Stimulated activated effector memory CD8-positive, alpha-beta T cell treated with anti-CD3 and anti-CD28 coated beads, Interleukin-12 subunit alpha, Interleukin-12 subunit beta, amount 100 ng/mL, for 72 hours (primary cell): Measurements from ENCODE around the gene OBSCN.
"Not testable (repeated sequence)": the region's sequence is repeated elsewhere in the genome, so short reads cannot be mapped to it uniquely, and the experiment has no call there.

Experiments
- ATAC-seq: fragments of 150-1000 bp; cut with Tn5 transposase; 2 replicates; pipeline ENCODE4 v1.10.0; 2021
- DNase-seq, 2 donors: peaks; one replicate each; pipeline ENCODE4 v3.0.0; 2021 to 2022; ENCODE audit warnings: low spot score in 2 of 2
- H3K27ac Mint-ChIP-seq: one replicate; pipeline ENCODE4 v1.8.0; 2022; ENCODE audit warnings: mild to moderate bottlenecking, mixed read lengths
- H3K36me3 Mint-ChIP-seq: one replicate; pipeline ENCODE4 v1.8.0; 2022; ENCODE audit warnings: mild to moderate bottlenecking, mixed read lengths
- H3K4me1 Mint-ChIP-seq: one replicate; pipeline ENCODE4 v1.8.0; 2022; ENCODE audit warnings: mixed read lengths
- H3K4me3 Mint-ChIP-seq: one replicate; pipeline ENCODE4 v1.8.0; 2022; ENCODE audit warnings: mild to moderate bottlenecking, mixed read lengths
- H3K9me3 Mint-ChIP-seq: one replicate; pipeline ENCODE4 v1.8.0; 2022; ENCODE audit warnings: mixed read lengths

Gene OBSCN

DNA sequence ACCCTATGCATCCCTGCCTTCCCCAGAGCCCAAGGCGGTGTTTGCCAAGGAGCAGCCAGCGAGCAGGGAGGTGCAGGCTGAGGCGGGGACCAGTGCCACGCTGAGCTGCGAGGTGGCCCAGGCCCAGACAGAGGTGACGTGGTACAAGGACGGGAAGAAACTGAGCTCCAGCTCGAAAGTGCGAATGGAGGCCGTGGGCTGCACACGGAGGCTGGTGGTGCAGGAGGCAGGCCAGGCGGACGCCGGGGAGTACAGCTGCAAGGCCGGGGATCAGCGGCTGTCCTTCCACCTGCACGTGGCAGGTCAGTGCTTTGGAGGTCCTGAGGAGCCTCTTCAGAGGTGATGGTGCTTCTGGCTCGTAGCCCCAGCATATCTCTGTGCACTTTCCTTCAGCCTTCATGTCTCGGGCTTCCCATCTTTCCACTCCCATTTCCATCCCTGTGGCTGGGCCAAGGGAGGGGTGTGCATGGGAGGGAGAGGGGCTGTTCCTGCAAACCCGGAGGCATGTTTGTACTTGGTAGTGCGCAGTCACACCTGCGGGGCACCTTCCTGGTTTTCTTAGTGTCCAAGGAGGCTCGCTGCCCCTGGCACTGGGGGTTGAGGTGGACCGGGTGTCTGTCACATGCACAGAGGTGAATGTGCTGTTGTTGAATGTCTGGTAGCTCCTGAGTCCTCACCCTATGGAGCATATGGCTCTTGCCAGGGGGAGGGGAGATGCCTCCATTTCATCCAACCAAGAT is 56.4 kb downstream of the OBSCN start:
- DNase-seq (peak in 1 of 2 donors; percentile 43), ATAC-seq (no peak)
- no peaks in the 10 kb centered on the region for H3K4me1 Mint-ChIP-seq
- H3K27ac Mint-ChIP-seq = no peak overlapping the region
- no peaks in the 10 kb centered on the region for H3K36me3 Mint-ChIP-seq
- no peaks in the 10 kb centered on the region for H3K9me3 Mint-ChIP-seq
- H3K4me3 Mint-ChIP-seq = no peak overlapping the region

DNA sequence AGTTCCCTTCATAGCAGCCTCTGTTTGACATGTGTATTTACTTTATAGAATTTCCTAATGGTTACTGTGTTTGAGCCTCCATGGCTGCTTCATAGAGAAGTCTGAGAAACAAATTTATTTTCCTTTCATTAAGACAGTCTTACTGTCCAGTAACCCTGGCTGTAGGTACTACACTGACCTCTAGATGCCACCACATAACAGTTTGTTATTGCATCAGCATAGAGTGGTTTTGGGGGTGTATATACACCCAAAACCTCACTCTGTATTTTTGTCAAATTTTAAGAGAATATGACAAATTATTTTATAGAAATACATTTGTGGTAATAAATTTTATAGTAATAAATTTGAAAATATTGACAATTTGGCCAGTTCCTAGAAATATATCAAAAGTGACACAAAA is 57.3 kb downstream of the OBSCN start:
- Mint-ChIP-seq H3K36me3 (no peaks in the 10 kb centered on the region), H3K4me1 (no peaks in the 10 kb centered on the region), H3K9me3 (no peaks in the 10 kb centered on the region), H3K4me3 (no peak overlapping the region), H3K27ac (no peak overlapping the region)
- ATAC-seq (no peak), DNase-seq (no peak)

DNA sequence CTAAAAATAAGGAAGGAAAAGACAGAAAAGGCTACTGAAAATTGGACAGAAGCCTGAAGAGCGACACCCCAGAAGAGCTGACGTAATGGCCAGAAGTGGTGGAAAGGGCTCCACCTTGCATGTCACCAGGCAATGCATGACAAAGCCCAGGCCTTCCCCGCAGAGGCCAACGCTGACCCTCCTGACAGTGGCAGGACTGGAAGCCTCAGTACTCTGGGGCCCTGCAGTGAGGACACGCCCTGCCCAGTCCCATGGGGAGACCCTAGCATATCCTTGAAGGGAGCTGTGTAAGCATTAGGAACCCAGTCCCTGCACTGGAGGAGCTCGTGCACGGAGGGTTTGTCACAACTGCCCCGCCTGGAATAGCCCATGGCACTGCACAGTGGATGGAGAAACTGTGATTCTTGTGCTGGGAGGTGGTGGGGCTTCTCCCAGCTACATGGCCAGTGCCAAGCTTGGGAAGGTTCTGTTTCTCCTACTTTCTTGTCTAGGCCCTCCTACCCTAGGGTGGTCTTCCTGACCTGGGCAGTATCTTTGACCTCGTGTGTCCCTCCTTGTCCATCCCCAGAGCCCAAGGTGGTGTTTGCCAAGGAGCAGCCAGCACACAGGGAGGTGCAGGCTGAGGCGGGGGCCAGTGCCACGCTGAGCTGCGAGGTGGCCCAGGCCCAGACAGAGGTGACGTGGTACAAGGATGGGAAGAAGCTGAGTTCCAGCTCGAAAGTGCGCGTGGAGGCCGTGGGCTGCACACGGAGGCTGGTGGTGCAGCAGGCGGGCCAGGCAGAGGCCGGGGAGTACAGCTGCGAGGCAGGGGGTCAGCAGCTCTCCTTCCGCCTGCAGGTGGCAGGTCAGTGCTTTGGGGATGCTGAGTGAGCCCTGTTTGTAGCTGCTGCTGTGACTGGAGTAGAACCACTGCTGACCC is 60.4 kb downstream of the OBSCN start:
- H3K4me3 Mint-ChIP-seq = no peak overlapping the region
- DNase-seq (no peak), ATAC-seq (no peak)
- H3K9me3 Mint-ChIP-seq = no peaks in the 10 kb centered on the region
- H3K4me1 Mint-ChIP-seq = peaks cover 6% of the 10 kb centered on the region
- no peaks in the 10 kb centered on the region for H3K36me3 Mint-ChIP-seq
- no peak overlapping the region for H3K27ac Mint-ChIP-seq

DNA sequence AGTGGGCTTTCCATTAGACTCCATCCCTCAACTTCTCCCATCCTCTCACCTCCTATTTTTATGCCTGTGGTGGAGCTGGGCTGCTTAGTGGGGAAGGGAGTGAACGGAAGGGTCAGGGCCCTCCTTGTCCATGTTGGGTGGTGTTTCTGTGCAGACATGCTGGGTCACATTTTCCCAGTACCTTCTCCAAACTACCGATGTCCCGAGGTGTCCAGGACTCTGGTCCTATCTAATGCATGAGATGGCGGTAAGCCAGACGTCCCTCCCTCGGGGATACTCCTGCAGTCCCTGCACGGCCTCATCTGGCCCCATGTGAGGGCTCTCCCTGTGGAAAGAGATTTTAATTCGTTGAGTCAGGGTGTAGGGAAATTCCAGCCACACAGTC is 61.0 kb downstream of the OBSCN start:
- no peaks in the 10 kb centered on the region for H3K9me3 Mint-ChIP-seq
- ATAC-seq = no peak

DNA sequence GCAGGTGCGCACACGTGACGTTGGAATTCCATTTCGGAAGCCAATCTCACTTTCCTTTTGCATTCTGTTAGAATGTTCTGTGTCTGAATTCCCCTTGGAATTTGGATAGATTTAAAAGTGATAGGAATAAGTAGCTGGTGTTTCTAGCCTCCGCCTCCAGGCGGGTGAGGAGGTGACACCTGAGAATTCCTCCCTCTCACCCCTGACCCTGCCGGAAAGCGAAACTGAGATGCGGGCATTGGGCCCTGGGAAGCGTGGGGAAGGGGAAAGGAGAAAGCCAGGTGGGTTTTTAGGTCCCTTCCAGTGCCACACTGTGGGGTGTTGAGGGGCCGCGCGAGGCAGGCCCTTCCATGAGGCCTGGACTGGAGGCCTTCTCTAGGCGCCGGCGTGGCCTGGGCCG is 61.6 kb downstream of the OBSCN start:
- H3K27ac Mint-ChIP-seq = peak overlapping the region; percentile 45
- H3K4me3 Mint-ChIP-seq, H3K36me3 Mint-ChIP-seq, H3K9me3 Mint-ChIP-seq, DNase-seq, H3K4me1 Mint-ChIP-seq, ATAC-seq: not testable (repeated sequence)

More for the DNA sequence above, 61.0 kb downstream of the OBSCN start:
- Mint-ChIP-seq H3K4me1 (peaks cover 6% of the 10 kb centered on the region), H3K4me3 (no peak overlapping the region), H3K36me3 (no peaks in the 10 kb centered on the region), H3K27ac (peak overlapping the region; percentile 45)
- DNase-seq = no peak

DNA sequence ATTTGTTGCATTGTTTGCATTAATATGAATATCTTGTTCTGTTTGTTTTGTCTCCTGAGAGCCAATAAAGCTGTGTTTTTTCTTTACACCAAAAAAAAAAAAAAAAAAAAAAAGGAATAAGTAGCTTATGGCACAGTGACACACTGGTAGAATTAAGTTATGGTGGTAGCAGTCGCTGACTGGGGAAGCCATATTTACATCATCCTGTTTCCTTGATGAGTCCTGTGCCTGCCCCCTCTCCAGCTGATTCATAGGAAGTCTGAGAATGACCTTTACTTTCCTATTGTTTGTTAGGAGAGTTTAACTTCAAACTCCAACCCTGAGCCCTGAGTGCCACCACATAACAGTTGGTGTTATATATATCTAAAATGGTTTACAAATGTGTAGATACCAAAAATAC is 62.2 kb downstream of the OBSCN start:
- H3K27ac Mint-ChIP-seq = no peak overlapping the region

DNA sequence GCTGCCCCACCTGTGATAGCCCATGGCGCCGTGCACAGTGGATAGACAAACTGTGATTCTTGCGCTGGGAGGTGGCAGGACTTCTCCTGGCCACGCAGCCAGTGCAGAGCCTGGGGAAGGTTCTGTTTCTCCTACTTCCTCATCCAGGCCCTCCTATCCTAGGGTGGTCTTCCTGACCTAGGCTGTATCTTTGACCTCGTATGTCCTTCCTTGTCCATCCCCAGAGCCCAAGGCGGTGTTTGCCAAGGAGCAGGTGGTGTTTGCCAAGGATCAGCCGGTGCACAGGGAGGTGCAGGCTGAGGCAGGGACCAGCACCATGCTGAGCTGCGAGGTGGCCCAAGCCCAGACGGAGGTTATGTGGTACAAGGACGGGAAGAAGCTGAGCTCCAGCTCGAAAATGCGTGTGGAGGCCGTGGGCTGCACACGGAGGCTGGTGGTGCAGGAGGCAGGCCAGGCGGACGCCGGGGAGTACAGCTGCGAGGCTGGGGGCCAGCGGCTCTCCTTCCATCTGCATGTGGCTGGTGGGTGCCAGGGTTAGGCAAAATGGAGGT is 63.9 kb downstream of the OBSCN start:
- DNase-seq (peak in 1 of 2 donors; percentile 40), ATAC-seq (no peak)
- Mint-ChIP-seq H3K4me3 (no peak overlapping the region), H3K36me3 (no peaks in the 10 kb centered on the region), H3K9me3 (no peaks in the 10 kb centered on the region), H3K27ac (no peak overlapping the region), H3K4me1 (peaks cover 19% of the 10 kb centered on the region)

More for the DNA sequence above, 62.2 kb downstream of the OBSCN start:
- Mint-ChIP-seq H3K36me3 (no peaks in the 10 kb centered on the region), H3K4me1 (peaks cover 13% of the 10 kb centered on the region), H3K9me3 (no peaks in the 10 kb centered on the region), H3K4me3 (no peak overlapping the region)
- no peak for DNase-seq
- no peak for ATAC-seq

DNA sequence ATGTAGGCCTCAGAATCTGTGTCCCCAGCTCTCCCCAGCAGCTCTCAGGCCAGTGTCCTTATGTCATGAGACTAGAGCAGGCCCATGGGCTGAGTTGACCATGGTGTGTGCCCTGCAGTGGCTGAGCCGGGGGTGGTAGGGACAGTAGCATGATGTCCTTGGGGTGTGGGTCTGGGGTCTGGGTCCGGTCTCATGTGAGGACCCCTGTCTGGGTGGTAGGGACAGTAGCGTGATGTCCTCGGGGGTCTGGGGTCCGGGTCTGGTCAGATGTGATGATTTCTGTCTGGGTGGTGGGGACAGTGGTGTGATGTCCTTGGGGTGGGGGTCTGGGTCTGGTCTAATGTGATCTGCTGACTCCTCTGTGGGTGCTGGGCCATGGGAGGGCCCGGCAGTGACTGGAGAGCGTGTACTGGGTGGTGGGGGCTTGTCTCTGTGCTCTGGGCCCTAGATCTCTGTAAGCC is 64.5 kb downstream of the OBSCN start:
- Mint-ChIP-seq H3K4me1 (peaks cover 19% of the 10 kb centered on the region), H3K9me3 (no peaks in the 10 kb centered on the region), H3K27ac (peak overlapping the region; percentile 32), H3K36me3 (no peaks in the 10 kb centered on the region), H3K4me3 (no peak overlapping the region)
- DNase-seq = no peak
- no peak for ATAC-seq

DNA sequence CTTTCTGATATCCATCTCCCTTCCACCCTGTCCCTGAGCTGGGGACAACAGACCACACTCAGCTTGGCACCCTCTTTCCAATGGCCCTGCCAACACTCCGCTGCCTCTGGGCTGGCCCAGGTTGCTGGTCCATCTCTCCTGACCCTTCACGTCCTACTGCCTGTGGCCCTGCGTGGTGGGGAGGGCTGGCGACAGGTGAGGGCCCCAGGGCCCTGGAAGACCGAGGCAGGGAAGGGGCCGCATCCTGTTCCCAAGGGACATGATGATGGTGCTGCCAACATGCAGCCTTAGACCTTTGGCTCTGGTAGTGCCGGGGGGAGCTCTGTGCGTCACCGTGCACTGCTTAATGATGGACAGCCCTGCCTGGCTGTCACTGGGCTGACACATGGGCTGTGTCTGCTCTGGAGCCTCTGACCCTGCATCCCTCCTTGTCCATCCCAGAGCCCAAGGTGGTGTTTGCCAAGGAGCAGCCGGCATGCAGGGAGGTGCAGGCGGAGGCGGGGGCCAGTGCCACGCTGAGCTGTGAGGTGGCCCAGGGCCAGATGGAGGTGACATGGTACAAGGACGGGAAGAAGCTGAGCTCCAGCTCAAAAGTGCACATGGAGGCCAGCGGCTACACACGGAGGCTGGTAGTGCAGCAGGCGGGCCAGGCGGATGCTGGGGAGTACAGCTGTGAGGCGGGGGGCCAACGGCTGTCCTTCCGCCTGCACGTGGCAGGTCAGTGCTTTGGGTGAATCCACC is 65.2 kb downstream of the OBSCN start:
- Mint-ChIP-seq H3K27ac (peak overlapping the region; percentile 32), H3K4me3 (no peak overlapping the region), H3K9me3 (no peaks in the 10 kb centered on the region), H3K4me1 (peaks cover 19% of the 10 kb centered on the region), H3K36me3 (no peaks in the 10 kb centered on the region)
- DNase-seq (peak in 1 of 2 donors; percentile 46), ATAC-seq (no peak)

DNA sequence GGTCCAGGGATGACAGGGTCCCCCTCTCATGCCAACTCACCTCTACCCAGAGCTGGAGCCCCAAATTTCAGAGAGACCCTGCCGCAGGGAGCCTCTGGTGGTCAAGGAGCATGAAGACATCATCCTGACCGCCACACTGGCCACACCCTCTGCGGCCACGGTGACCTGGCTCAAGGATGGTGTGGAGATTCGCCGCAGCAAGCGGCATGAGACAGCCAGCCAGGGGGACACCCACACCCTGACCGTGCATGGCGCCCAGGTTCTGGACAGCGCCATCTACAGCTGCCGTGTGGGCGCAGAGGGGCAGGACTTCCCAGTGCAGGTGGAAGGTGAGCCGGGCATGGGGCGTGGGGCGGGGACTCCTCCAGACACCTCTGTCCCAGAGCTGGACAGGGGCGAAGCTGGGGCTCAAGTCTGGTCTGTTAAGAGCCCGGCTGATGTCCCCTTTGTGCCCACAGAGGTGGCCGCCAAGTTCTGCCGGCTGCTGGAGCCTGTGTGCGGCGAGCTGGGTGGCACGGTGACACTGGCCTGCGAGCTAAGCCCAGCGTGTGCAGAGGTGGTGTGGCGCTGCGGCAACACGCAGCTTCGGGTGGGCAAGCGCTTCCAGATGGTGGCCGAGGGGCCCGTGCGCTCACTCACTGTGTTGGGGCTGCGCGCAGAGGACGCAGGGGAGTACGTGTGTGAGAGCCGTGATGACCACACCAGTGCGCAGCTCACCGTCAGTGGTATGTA is 66.0 kb downstream of the OBSCN start:
- DNase-seq = no peak
- H3K4me1 Mint-ChIP-seq = peaks cover 19% of the 10 kb centered on the region
- ATAC-seq = no peak
- no peaks in the 10 kb centered on the region for H3K36me3 Mint-ChIP-seq
- peak overlapping the region; percentile 77 for H3K4me3 Mint-ChIP-seq
- H3K9me3 Mint-ChIP-seq = no peaks in the 10 kb centered on the region
- H3K27ac Mint-ChIP-seq = no peak overlapping the region

DNA sequence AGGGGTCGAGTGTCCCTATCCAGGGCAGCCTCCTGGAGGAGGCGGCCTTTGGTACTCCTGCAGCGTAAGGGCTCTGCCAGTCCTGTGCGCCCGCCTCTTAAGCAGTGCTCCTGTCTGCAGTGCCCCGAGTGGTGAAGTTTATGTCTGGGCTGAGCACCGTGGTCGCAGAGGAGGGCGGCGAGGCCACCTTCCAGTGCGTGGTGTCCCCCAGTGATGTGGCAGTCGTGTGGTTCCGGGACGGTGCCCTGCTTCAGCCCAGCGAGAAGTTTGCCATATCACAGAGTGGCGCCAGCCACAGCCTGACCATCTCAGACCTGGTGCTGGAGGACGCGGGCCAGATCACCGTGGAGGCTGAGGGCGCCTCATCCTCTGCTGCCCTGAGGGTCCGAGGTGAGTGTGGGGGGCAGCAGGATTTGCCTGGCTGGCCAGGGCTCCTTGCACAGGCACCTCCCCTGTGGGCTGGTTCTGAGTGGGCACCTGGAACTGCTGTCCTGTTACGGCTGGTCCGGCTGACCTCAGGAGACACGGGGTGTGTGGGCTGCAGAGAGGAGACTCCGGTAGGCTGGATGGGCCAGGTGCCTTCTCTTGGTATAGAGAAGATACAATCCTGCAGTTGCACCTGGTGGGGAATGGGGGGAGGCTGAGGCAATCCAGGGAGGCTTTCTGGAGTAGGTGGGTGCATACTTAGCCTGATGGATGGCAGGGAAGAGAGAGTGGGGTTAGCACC is 66.8 kb downstream of the OBSCN start:
- H3K4me3 Mint-ChIP-seq = peak overlapping the region; percentile 77
- H3K36me3 Mint-ChIP-seq = no peaks in the 10 kb centered on the region
- DNase-seq = no peak
- no peaks in the 10 kb centered on the region for H3K9me3 Mint-ChIP-seq
- H3K27ac Mint-ChIP-seq = peak overlapping the region; percentile 69
- H3K4me1 Mint-ChIP-seq = peaks cover 19% of the 10 kb centered on the region
- ATAC-seq = no peak

DNA sequence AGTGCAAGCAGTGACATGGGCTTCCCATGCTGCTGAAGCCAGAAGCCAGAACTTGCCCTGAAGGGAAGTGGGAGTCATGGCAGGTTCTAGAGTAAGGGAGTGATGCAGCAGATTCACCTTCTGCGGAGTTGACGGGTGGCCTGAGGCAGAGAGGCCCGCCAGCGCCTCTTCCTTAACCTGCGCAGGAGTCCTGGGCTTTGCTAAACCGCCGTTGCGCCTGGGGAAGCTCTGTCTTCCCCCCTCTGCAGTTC is 67.3 kb downstream of the OBSCN start:
- DNase-seq (no peak), ATAC-seq (no peak)
- Mint-ChIP-seq H3K4me3 (peak overlapping the region; percentile 77), H3K36me3 (no peaks in the 10 kb centered on the region), H3K27ac (peak overlapping the region; percentile 69), H3K4me1 (peaks cover 19% of the 10 kb centered on the region), H3K9me3 (no peaks in the 10 kb centered on the region)

DNA sequence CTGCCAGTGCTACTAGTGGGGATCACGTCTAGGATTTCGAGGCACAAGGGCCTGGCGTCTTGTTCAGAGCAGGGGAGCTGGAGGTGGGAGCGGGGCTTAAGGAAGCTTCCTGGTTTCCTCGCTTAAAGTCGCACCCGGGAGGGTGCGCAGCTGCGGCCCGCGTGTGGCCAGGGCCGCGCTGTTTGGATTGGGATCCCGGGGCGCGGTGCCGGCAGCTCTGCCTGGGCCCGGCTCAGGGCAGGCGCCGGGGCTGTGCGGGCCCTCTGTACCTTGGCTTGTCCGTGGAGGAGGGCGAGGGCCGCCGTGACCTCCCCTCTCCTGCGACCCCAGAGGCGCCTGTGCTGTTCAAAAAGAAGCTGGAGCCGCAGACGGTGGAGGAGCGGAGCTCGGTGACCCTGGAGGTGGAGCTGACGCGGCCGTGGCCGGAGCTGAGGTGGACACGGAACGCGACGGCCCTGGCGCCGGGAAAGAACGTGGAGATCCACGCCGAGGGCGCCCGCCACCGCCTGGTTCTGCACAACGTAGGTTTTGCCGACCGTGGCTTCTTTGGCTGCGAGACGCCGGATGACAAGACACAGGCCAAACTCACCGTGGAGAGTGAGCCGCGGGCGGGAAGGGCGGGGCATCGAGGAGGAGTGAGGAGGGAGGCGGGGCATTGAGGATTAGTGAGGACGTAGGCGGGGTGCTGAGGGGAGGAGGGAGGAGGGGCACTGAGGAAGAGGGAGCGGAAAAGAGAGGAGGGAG is 67.8 kb downstream of the OBSCN start:
- Mint-ChIP-seq H3K36me3 (no peaks in the 10 kb centered on the region), H3K27ac (peak overlapping the region; percentile 69), H3K9me3 (no peaks in the 10 kb centered on the region), H3K4me1 (peaks cover 19% of the 10 kb centered on the region), H3K4me3 (peak overlapping the region; percentile 77)
- peak; percentile 87 for ATAC-seq
- DNase-seq = peak; percentile 65 to 87
